ENCODE results near the gene NOXA1. TPM values are rescaled to one million over a fixed set of nuclear protein-coding genes. Genes with fewer than 3 reads are reported as not detected.
A peak's percentile ranks its signal among the peaks of the same experiment; 100 is the strongest.

NOXA1 gene
- total and polyA plus RNA-seq, 9 of the 15 experiments (the other 6 are each of a cell fraction or from before 2014, with no cell fraction given) = 0.07 to 1.2 (median 0.20) TPM; not detected in 4

DNA sequence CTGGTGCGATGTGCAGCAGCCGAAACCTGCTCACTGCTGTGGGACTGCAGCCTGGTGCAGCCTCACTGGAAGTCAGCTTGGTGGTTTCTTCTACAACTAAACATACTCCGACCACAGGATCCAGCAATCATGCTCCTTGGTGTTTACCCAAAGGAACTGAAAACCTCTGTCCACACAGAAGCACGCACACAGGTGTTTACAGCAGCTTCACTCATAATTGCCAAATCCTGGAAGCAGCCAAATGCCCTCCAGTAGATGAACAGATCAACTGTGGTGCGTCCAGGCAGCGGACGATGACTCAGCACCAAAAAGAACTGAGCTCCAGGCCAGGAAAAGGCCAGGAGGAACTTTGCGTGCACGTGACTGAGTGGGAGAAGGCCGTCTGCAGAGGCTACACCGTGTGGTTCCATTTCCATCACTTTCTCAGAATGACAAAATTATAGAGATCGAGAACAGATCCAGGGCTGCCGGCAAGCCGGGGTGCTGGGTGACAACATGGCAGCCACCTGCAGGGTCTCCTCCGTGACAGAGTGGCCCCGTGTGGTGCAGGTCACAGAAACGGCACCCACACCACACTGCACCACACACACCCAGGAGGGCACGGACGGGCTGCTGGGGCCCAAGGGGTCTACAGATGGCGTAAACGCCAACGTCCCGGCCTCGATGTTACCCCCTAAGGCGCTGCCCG is 59.0 kb downstream of the NOXA1 start (continued):
- TF ChIP-seq NFXL1 (CRISPR knock-in tag; IDR thresholded peaks at IDR 0.05) (no peak), EP400 (IDR thresholded peaks at IDR 0.05) (peak; percentile 56), ZNF24 (IDR thresholded peaks at IDR 0.05) (no peak), SREBF1 (IDR thresholded peaks at IDR 0.05; ENCODE audit: borderline replicate concordance, low read depth, low read length) (no peak), FOXJ2 (tag; IDR thresholded peaks at IDR 0.05) (no peak), YBX1 (IDR thresholded peaks at IDR 0.05) (no peak), ZSCAN29 (IDR thresholded peaks at IDR 0.05) (no peak), ESRRA (IDR thresholded peaks at IDR 0.05; ENCODE audit: borderline replicate concordance, low read depth) (peak; percentile 40; the same call in 1 of the 2 replicates), SP2 (IDR thresholded peaks at IDR 0.05; ENCODE audit: extremely low read depth, low read depth, low read length, poor library complexity, severe bottlenecking) (no peak), FOSL1 (tag; conservative IDR thresholded peaks at IDR 0.05) (peak; percentile 84), ZNF644 (tag; IDR thresholded peaks at IDR 0.05; ENCODE audit: low read depth) (peak; percentile 67; the same call in 1 of the 2 replicates), HNRNPUL1 (IDR thresholded peaks at IDR 0.05; ENCODE audit: low read length) (no peak), KAT2B (IDR thresholded peaks at IDR 0.05; ENCODE audit: low read depth, low read length) (no peak), SNIP1 (IDR thresholded peaks at IDR 0.05; ENCODE audit: low read depth) (no peak), PHB (CRISPR knock-in tag; IDR thresholded peaks at IDR 0.05) (no peak), ZNF239 (CRISPR knock-in tag; IDR thresholded peaks at IDR 0.05) (peak; percentile 22; the same call in 1 of the 2 replicates), ELF4 (CRISPR knock-in tag; IDR thresholded peaks at IDR 0.05) (no peak), GATAD2A (IDR thresholded peaks at IDR 0.05) (no peak; the same call in 1 of the 2 replicates), RBFOX2 (IDR thresholded peaks at IDR 0.05; ENCODE audit: low read depth, low read length) (peak; percentile 36; the same call in 1 of the 2 replicates), FIP1L1 (IDR thresholded peaks at IDR 0.05; ENCODE audit: low read depth, low read length, poor library complexity, severe bottlenecking) (no peak)
- TF ChIP-seq, protein P1, sequence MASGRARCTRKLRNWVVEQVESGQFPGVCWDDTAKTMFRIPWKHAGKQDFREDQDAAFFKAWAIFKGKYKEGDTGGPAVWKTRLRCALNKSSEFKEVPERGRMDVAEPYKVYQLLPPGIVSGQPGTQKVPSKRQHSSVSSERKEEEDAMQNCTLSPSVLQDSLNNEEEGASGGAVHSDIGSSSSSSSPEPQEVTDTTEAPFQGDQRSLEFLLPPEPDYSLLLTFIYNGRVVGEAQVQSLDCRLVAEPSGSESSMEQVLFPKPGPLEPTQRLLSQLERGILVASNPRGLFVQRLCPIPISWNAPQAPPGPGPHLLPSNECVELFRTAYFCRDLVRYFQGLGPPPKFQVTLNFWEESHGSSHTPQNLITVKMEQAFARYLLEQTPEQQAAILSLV (tag; IDR thresholded peaks at IDR 0.05) = no peak
- TF ChIP-seq, protein P2, sequence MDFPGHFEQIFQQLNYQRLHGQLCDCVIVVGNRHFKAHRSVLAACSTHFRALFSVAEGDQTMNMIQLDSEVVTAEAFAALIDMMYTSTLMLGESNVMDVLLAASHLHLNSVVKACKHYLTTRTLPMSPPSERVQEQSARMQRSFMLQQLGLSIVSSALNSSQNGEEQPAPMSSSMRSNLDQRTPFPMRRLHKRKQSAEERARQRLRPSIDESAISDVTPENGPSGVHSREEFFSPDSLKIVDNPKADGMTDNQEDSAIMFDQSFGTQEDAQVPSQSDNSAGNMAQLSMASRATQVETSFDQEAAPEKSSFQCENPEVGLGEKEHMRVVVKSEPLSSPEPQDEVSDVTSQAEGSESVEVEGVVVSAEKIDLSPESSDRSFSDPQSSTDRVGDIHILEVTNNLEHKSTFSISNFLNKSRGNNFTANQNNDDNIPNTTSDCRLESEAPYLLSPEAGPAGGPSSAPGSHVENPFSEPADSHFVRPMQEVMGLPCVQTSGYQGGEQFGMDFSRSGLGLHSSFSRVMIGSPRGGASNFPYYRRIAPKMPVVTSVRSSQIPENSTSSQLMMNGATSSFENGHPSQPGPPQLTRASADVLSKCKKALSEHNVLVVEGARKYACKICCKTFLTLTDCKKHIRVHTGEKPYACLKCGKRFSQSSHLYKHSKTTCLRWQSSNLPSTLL (IDR thresholded peaks at IDR 0.05) = no peak
- TF ChIP-seq, protein P3, sequence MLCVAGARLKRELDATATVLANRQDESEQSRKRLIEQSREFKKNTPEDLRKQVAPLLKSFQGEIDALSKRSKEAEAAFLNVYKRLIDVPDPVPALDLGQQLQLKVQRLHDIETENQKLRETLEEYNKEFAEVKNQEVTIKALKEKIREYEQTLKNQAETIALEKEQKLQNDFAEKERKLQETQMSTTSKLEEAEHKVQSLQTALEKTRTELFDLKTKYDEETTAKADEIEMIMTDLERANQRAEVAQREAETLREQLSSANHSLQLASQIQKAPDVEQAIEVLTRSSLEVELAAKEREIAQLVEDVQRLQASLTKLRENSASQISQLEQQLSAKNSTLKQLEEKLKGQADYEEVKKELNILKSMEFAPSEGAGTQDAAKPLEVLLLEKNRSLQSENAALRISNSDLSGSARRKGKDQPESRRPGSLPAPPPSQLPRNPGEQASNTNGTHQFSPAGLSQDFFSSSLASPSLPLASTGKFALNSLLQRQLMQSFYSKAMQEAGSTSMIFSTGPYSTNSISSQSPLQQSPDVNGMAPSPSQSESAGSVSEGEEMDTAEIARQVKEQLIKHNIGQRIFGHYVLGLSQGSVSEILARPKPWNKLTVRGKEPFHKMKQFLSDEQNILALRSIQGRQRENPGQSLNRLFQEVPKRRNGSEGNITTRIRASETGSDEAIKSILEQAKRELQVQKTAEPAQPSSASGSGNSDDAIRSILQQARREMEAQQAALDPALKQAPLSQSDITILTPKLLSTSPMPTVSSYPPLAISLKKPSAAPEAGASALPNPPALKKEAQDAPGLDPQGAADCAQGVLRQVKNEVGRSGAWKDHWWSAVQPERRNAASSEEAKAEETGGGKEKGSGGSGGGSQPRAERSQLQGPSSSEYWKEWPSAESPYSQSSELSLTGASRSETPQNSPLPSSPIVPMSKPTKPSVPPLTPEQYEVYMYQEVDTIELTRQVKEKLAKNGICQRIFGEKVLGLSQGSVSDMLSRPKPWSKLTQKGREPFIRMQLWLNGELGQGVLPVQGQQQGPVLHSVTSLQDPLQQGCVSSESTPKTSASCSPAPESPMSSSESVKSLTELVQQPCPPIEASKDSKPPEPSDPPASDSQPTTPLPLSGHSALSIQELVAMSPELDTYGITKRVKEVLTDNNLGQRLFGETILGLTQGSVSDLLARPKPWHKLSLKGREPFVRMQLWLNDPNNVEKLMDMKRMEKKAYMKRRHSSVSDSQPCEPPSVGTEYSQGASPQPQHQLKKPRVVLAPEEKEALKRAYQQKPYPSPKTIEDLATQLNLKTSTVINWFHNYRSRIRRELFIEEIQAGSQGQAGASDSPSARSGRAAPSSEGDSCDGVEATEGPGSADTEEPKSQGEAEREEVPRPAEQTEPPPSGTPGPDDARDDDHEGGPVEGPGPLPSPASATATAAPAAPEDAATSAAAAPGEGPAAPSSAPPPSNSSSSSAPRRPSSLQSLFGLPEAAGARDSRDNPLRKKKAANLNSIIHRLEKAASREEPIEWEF (CRISPR knock-in tag; IDR thresholded peaks at IDR 0.05) = 0 out of 2 replicates have a peak, but pooled peaks have one; percentile 14
